Measurements from ENCODE around the gene PSAPL1. TPM values are rescaled to one million over a fixed set of nuclear protein-coding genes. Genes with fewer than 3 reads are reported as not detected.

PSAPL1 gene
- total and polyA plus RNA-seq, 8 donors: 0.03 to 37.5 (median 5.7) TPM; not detected in 2

DNA sequence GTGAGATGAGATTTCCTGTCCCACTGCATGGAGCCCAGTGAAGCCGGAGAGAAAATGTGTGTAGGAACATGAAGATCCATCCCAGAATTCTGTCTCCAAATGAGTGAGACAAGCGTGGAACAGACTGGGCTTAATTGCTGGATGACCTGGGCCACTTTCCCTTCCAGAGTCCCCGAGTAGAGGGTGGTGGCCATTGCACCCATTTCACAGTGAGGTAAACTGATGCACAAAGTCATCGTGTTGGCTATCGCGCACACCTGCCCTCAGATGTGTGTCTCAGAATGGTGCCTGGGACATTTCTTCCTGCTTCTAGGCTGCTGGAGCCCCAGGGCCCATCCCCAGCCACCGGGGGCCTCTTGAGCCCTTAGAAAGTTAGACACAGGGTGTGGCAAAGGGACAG is 43.0 kb upstream of the PSAPL1 start:
- DNase-seq: no peak
- H3K4me3 ChIP-seq: no peak overlapping the region
- H3K27ac ChIP-seq: no peak overlapping the region
- peaks cover 0 to 13% (median 0%) of the 10 kb centered on the region in 3 donors for H3K27me3 ChIP-seq
- TF ChIP-seq POLR2A (IDR thresholded peaks at IDR 0.05): no peak
- no peak for TF ChIP-seq POLR2AphosphoS5 (IDR thresholded peaks at IDR 0.05)
- TF ChIP-seq, protein P1, sequence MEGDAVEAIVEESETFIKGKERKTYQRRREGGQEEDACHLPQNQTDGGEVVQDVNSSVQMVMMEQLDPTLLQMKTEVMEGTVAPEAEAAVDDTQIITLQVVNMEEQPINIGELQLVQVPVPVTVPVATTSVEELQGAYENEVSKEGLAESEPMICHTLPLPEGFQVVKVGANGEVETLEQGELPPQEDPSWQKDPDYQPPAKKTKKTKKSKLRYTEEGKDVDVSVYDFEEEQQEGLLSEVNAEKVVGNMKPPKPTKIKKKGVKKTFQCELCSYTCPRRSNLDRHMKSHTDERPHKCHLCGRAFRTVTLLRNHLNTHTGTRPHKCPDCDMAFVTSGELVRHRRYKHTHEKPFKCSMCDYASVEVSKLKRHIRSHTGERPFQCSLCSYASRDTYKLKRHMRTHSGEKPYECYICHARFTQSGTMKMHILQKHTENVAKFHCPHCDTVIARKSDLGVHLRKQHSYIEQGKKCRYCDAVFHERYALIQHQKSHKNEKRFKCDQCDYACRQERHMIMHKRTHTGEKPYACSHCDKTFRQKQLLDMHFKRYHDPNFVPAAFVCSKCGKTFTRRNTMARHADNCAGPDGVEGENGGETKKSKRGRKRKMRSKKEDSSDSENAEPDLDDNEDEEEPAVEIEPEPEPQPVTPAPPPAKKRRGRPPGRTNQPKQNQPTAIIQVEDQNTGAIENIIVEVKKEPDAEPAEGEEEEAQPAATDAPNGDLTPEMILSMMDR (IDR thresholded peaks at IDR 0.05): no peak
- TF ChIP-seq EP300 (IDR thresholded peaks at IDR 0.05): no peak
- intact Hi-C loops (cut with DNase I; ENCODE audit: low total_unique reads): no loop called here
- no peaks in the 10 kb centered on the region for H3K36me3 ChIP-seq
- H3K4me1 ChIP-seq: no peaks in the 10 kb centered on the region
- 85 to 91% (median 87%) methylated on average over 4 to 7 of the region's 7 CpGs for WGBS, 5 donors
- H3K9me3 ChIP-seq: no peaks in the 10 kb centered on the region

DNA sequence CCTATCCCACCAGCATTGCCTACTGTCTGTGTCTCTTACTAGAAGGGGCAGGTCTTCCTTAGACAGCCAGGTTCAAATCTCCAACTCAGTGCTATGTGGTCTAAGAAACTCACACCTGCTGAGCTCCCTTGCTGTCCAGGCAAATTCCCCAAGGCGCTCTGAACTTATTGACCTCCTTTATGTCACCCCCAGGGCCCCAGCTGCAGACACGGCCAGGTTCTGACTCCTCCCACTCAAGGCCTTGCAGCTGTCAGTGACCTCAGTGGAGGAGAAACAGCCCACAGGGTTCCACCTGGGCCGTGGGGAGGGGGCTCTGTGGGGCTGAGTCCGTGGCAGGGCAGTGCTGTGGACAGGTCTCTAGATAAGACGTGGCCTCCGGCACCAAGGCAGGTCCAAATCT is 42.1 kb upstream of the PSAPL1 start:
- Histone ChIP-seq H3K4me1 (no peaks in the 10 kb centered on the region), H3K9me3 (no peaks in the 10 kb centered on the region), H3K27ac (no peak overlapping the region), H3K36me3 (no peaks in the 10 kb centered on the region), H3K4me3 (no peak overlapping the region), H3K27me3 (peaks cover 0 to 22% (median 8%) of the 10 kb centered on the region in 3 donors)
- DNase-seq: no peak
- TF ChIP-seq EP300 (IDR thresholded peaks at IDR 0.05) (no peak), POLR2A (IDR thresholded peaks at IDR 0.05) (no peak), POLR2AphosphoS5 (IDR thresholded peaks at IDR 0.05) (no peak)
- TF ChIP-seq, protein P1 (IDR thresholded peaks at IDR 0.05): no peak
- WGBS, 5 donors: 56 to 69% (median 58%) methylated on average over 2 to 6 of the region's 6 CpGs
- intact Hi-C loops (cut with DNase I; ENCODE audit: low total_unique reads): no loop called here

DNA sequence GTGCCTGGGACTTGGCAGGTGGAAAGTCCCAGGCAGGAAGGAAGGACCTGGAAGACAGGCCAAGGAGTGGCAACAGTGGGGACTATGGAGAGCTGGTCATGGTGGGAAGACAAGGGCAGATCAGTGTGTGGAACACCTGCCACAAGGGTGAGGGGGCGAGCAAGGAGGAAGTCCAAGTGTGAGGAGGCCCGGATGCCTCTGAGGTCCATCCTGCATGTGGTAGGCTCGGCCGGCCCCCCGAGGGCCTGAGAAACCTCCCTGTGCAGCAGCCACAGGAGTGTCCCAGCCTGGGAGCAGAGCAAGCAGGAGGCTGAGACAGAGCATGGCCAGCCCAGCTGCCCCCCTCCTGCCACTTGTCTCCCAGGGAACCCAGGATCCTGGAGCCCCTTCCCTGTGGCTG is 40.5 kb upstream of the PSAPL1 start:
- DNase-seq: no peak
- Histone ChIP-seq H3K9me3 (no peaks in the 10 kb centered on the region), H3K36me3 (no peaks in the 10 kb centered on the region), H3K4me1 (no peaks in the 10 kb centered on the region), H3K27ac (no peak overlapping the region), H3K4me3 (no peak overlapping the region), H3K27me3 (peaks cover 0 to 34% (median 12%) of the 10 kb centered on the region in 3 donors)
- 80 to 91% (median 89%) methylated on average over 5 of the region's 5 CpGs for WGBS, 5 donors
- no peak for TF ChIP-seq EP300 (IDR thresholded peaks at IDR 0.05)
- no peak for TF ChIP-seq POLR2AphosphoS5 (IDR thresholded peaks at IDR 0.05)
- TF ChIP-seq, protein P1 (IDR thresholded peaks at IDR 0.05): no peak
- no peak for TF ChIP-seq POLR2A (IDR thresholded peaks at IDR 0.05)
- intact Hi-C loops (cut with DNase I; ENCODE audit: low total_unique reads): no loop called here

DNA sequence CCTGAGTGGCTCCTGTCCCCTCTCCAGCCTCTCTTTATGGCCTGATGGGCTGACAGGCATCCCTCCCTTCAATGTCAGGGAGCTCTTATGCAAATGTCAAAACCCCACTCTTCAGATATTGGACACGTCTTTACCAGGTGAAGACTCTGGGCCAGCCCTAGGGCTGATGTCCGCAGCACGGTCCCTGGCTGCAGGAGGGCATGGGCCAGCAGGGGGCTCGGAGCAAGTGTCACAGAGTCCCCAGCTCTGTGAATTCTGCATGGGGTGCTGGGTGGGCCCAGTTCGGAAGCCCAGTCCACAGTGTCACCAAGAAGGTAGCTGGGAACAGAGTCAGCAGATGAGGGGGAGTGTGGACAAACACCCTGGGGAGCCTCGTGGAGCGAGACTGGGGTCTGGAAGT is 39.6 kb upstream of the PSAPL1 start:
- intact Hi-C loops (cut with DNase I; ENCODE audit: low total_unique reads): no loop called here
- no peaks in the 10 kb centered on the region for H3K9me3 ChIP-seq
- TF ChIP-seq POLR2AphosphoS5 (IDR thresholded peaks at IDR 0.05): no peak
- no peak for TF ChIP-seq POLR2A (IDR thresholded peaks at IDR 0.05)
- TF ChIP-seq, protein P1 (IDR thresholded peaks at IDR 0.05): no peak
- no peak for TF ChIP-seq EP300 (IDR thresholded peaks at IDR 0.05)
- 73 to 86% (median 81%) methylated on average over 7 of the region's 7 CpGs for WGBS, 5 donors
- no peaks in the 10 kb centered on the region for H3K4me1 ChIP-seq
- DNase-seq: no peak
- H3K27me3 ChIP-seq: peaks cover 0 to 34% (median 12%) of the 10 kb centered on the region in 3 donors
- no peak overlapping the region for H3K27ac ChIP-seq
- H3K4me3 ChIP-seq: no peak overlapping the region
- H3K36me3 ChIP-seq: no peaks in the 10 kb centered on the region
